Neural cell (in vitro differentiated cells): ENCODE results near the gene DNAAF2. TPM values are rescaled to one million over a fixed set of nuclear protein-coding genes. Genes with fewer than 3 reads are reported as not detected.

Experiments used
- H2AFZ ChIP-seq: fragments of 200-600, 300-800 bp; sonication (generic), shearing (Covaris generic); 2 replicates; pipeline ENCODE4 v1.6.0; 2014; ENCODE audit warnings: low read depth, mild to moderate bottlenecking, antibody characterized with exemption, low read length, moderate library complexity
- H3F3A ChIP-seq: fragments of 200-600 bp; shearing (Covaris generic); 2 replicates; pipeline ENCODE4 v1.6.1; 2016; ENCODE audit warnings: mild to moderate bottlenecking, moderate library complexity, mixed read lengths, antibody characterized with exemption, low read length; ENCODE audit not compliant: insufficient read depth, poor library complexity, severe bottlenecking
- H3K27ac ChIP-seq: fragments of 200-600, 300-800 bp; sonication (generic), shearing (Covaris generic); 2 replicates; pipeline ENCODE4 v1.5.1; 2014; ENCODE audit warnings: mild to moderate bottlenecking, low read length, moderate library complexity
- H3K27me3 ChIP-seq: fragments of 300-800, 200-600 bp; sonication (generic), shearing (Covaris generic); 2 replicates; pipeline ENCODE4 v1.6.0; 2014; ENCODE audit warnings: mild to moderate bottlenecking, low read depth, low read length, moderate library complexity; ENCODE audit not compliant: insufficient read depth
- H3K36me3 ChIP-seq: fragments of 300-800, 200-600 bp; sonication (generic), shearing (Covaris generic); 2 replicates; pipeline ENCODE4 v1.5.1; 2014; ENCODE audit warnings: mild to moderate bottlenecking, antibody characterized with exemption, low read length, moderate library complexity; ENCODE audit not compliant: insufficient read depth
- H3K4me2 ChIP-seq: fragments of 300-800, 200-600 bp; sonication (generic), shearing (Covaris generic); 2 replicates; pipeline ENCODE4 v1.6.0; 2014; ENCODE audit warnings: mild to moderate bottlenecking, low read length
- H3K4me3 ChIP-seq: fragments of 300-800, 200-600 bp; sonication (generic), shearing (Covaris generic); 2 replicates; pipeline ENCODE4 v1.5.1; 2014; ENCODE audit warnings: mild to moderate bottlenecking, low read length, moderate library complexity
- H3K79me2 ChIP-seq: fragments of 200-600 bp; shearing (Covaris generic); replicated peaks from 2 replicates; pipeline ENCODE4 v1.6.0; 2014; ENCODE audit warnings: mild to moderate bottlenecking, low read length, moderate library complexity; ENCODE audit not compliant: insufficient read depth
- H3K9ac ChIP-seq: fragments of 300-800, 200-600 bp; sonication (generic), shearing (Covaris generic); 2 replicates; pipeline ENCODE4 v1.6.1; 2016; ENCODE audit warnings: mild to moderate bottlenecking, low read length, mixed read lengths
- H3K9me2 ChIP-seq: fragments of 200-600 bp; shearing (Covaris generic); 2 replicates; pipeline ENCODE4 v1.6.1; 2016; ENCODE audit warnings: mild to moderate bottlenecking, low read length, mixed read lengths; ENCODE audit not compliant: insufficient read depth
- H3K9me3 ChIP-seq: fragments of 200-600, 300-800 bp; sonication (generic), shearing (Covaris generic); 2 replicates; pipeline ENCODE4 v1.6.1; 2016; ENCODE audit warnings: mild to moderate bottlenecking, mixed run types, low read length, moderate library complexity, mixed read lengths
- H4K20me1 ChIP-seq: fragments of 200-600 bp; shearing (Covaris generic); 2 replicates; pipeline ENCODE4 v1.6.1; 2016; ENCODE audit warnings: mild to moderate bottlenecking, mixed run types; ENCODE audit not compliant: insufficient read depth
- EP300 ChIP-seq: fragments of 450-650 bp; conservative IDR thresholded peaks from 2 replicates; pipeline ENCODE4 v1.6.1; 2014; ENCODE audit warnings: antibody characterized with exemption, mild to moderate bottlenecking, moderate library complexity; ENCODE audit not compliant: poor library complexity, severe bottlenecking
- EZH2 ChIP-seq: fragments of 200-600, 300-800 bp; shearing (Covaris generic), sonication (generic); IDR thresholded peaks from 2 replicates; pipeline ENCODE4 v1.6.1; 2014; ENCODE audit warnings: antibody characterized with exemption, low read length, borderline replicate concordance, mild to moderate bottlenecking; ENCODE audit not compliant: insufficient read depth, poor library complexity, severe bottlenecking
- MXI1 ChIP-seq: fragments of 450-650 bp; conservative IDR thresholded peaks from 2 replicates; pipeline ENCODE4 v1.6.1; 2014; ENCODE audit warnings: antibody characterized with exemption, mild to moderate bottlenecking; ENCODE audit not compliant: poor library complexity, severe bottlenecking
- POLR2AphosphoS5 ChIP-seq: IDR thresholded peaks from 2 replicates; pipeline ENCODE4 v1.6.1; 2012
- RAD21 ChIP-seq: fragments of 450-650 bp; conservative IDR thresholded peaks from 2 replicates; pipeline ENCODE4 v1.6.1; 2014; ENCODE audit warnings: antibody characterized with exemption, mild to moderate bottlenecking, moderate library complexity
- SMC3 ChIP-seq: fragments of 450-650 bp; conservative IDR thresholded peaks from 2 replicates; pipeline ENCODE4 v1.6.1; 2014; ENCODE audit warnings: antibody characterized with exemption, mild to moderate bottlenecking, moderate library complexity; ENCODE audit not compliant: poor library complexity
- TAF1 ChIP-seq: IDR thresholded peaks from 2 replicates; pipeline ENCODE4 v1.6.1; 2012; ENCODE audit warnings: low read depth
- polyA plus RNA-seq: library from polyadenylated mRNA; depleted of rRNA; stranded (reverse); fragments of >200 nt; gene quantifications from 2 replicates; pipeline ENCODE4 v1.2.3, GENCODE V29; 2014
- TF ChIP-seq, protein P1 (sequence below): IDR thresholded peaks from 2 replicates; pipeline ENCODE4 v1.6.1; 2012; ENCODE audit warnings: borderline replicate concordance
- TF ChIP-seq, protein P2 (sequence below): fragments of 450-650 bp; IDR thresholded peaks from 2 replicates; pipeline ENCODE4 v1.5.1; 2014; ENCODE audit warnings: antibody characterized with exemption, mild to moderate bottlenecking, moderate library complexity; ENCODE audit not compliant: poor library complexity, severe bottlenecking

DNAAF2 gene
- polyA plus RNA-seq, 1 donor from 2014 or later = 41.6 TPM

DNA sequence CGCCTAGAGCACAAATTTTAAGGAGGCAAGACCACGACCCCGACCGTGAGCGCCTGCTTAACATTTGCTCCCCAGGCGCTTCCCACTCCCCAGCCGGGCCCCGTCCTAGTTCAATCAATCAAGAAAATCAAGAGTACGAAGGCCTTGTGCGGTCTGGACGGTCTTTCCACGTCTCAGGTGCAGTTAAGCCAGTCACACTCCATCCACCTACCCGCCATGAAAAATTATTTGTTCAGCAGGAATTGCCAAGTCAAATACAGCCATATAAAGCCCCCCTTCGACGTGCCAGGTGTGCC lies 36.9 kb downstream of the DNAAF2 start:
- Histone ChIP-seq H4K20me1 (no peaks in the 10 kb centered on the region), H3K9me3 (no peaks in the 10 kb centered on the region), H3K4me3 (peak overlapping the region; percentile 98), H3K9me2 (no peaks in the 10 kb centered on the region), H3K27ac (peak overlapping the region; percentile 84), H3K27me3 (no peaks in the 10 kb centered on the region), H3F3A (no peaks in the 10 kb centered on the region), H3K79me2 (no peaks in the 10 kb centered on the region), H3K9ac (peak overlapping the region; percentile 81), H3K36me3 (no peaks in the 10 kb centered on the region), H2AFZ (peak overlapping the region; percentile 91), H3K4me2 (peak overlapping the region; percentile 38)
- no peak for TF ChIP-seq RAD21
- TF ChIP-seq POLR2AphosphoS5 = no peak
- TF ChIP-seq, protein P1, sequence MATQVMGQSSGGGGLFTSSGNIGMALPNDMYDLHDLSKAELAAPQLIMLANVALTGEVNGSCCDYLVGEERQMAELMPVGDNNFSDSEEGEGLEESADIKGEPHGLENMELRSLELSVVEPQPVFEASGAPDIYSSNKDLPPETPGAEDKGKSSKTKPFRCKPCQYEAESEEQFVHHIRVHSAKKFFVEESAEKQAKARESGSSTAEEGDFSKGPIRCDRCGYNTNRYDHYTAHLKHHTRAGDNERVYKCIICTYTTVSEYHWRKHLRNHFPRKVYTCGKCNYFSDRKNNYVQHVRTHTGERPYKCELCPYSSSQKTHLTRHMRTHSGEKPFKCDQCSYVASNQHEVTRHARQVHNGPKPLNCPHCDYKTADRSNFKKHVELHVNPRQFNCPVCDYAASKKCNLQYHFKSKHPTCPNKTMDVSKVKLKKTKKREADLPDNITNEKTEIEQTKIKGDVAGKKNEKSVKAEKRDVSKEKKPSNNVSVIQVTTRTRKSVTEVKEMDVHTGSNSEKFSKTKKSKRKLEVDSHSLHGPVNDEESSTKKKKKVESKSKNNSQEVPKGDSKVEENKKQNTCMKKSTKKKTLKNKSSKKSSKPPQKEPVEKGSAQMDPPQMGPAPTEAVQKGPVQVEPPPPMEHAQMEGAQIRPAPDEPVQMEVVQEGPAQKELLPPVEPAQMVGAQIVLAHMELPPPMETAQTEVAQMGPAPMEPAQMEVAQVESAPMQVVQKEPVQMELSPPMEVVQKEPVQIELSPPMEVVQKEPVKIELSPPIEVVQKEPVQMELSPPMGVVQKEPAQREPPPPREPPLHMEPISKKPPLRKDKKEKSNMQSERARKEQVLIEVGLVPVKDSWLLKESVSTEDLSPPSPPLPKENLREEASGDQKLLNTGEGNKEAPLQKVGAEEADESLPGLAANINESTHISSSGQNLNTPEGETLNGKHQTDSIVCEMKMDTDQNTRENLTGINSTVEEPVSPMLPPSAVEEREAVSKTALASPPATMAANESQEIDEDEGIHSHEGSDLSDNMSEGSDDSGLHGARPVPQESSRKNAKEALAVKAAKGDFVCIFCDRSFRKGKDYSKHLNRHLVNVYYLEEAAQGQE = no peak
- TF ChIP-seq MXI1 = no peak
- TF ChIP-seq TAF1 = no peak
- TF ChIP-seq EP300 = no peak
- TF ChIP-seq EZH2 = no peak
- no peak for TF ChIP-seq SMC3
- TF ChIP-seq, protein P2, sequence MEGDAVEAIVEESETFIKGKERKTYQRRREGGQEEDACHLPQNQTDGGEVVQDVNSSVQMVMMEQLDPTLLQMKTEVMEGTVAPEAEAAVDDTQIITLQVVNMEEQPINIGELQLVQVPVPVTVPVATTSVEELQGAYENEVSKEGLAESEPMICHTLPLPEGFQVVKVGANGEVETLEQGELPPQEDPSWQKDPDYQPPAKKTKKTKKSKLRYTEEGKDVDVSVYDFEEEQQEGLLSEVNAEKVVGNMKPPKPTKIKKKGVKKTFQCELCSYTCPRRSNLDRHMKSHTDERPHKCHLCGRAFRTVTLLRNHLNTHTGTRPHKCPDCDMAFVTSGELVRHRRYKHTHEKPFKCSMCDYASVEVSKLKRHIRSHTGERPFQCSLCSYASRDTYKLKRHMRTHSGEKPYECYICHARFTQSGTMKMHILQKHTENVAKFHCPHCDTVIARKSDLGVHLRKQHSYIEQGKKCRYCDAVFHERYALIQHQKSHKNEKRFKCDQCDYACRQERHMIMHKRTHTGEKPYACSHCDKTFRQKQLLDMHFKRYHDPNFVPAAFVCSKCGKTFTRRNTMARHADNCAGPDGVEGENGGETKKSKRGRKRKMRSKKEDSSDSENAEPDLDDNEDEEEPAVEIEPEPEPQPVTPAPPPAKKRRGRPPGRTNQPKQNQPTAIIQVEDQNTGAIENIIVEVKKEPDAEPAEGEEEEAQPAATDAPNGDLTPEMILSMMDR = no peak

DNA sequence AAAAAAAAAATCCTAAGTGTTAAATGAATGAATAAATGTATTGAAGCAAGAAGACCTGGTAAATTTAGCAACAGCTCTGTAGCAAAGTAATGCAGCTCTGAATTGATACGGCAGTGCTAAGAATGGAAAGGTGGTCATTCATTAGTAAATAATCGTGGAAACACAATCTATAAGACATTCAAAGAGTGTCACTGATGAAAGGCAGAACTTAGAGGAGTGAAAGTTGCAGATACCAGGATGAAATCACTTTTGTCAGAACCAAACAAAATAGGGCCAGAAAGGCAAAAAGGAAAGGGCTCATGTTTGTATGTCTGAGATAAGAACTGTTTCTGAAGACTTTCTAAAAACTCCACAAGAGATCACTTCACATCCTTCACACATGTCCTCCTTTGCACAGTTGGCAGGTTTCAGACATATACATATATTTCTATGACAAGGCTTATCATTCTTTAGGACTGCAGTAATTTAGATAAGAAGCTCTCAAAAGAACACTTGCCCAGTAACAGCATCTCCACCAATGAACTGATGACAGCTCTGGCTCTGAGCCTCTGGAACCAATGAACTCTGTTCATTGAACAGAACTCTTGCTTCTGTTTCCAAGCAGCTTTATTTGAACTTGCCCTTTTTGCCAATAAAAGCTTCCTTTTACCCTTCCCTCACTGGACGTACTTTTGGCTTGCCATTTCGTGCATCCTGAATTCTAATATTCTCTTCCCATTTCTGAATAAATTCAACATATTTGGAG lies 40.5 kb downstream of the DNAAF2 start:
- Histone ChIP-seq H3K27ac (no peak overlapping the region), H3K4me3 (no peak overlapping the region), H3K9me3 (no peaks in the 10 kb centered on the region), H4K20me1 (no peaks in the 10 kb centered on the region), H3K27me3 (no peaks in the 10 kb centered on the region), H3K9ac (no peak overlapping the region), H2AFZ (no peak overlapping the region), H3K4me2 (no peak overlapping the region), H3K79me2 (no peaks in the 10 kb centered on the region), H3K9me2 (no peaks in the 10 kb centered on the region), H3F3A (no peaks in the 10 kb centered on the region), H3K36me3 (no peaks in the 10 kb centered on the region)
- TF ChIP-seq EP300 (no peak), MXI1 (no peak), TAF1 (no peak), POLR2AphosphoS5 (no peak), SMC3 (no peak)
- TF ChIP-seq, protein P2 = no peak
